ENCODE results near the gene MARVELD2.
A peak's percentile ranks its signal among the peaks of the same experiment; 100 is the strongest.
"Not testable (repeated sequence)": the region's sequence is repeated elsewhere in the genome, so short reads cannot be mapped to it uniquely, and the experiment has no call there.

MARVELD2 gene

GRCh38 chr5:69449511-69449910, 34.6 kb downstream of the MARVELD2 start:
- no peak for DNase-seq

- DNase-seq: no peak
Measured at GRCh38 chr5:69450116-69450515, 35.2 kb downstream of the MARVELD2 start.

- not testable (repeated sequence) for DNase-seq
Measured at GRCh38 chr5:69450527-69450926, 35.6 kb downstream of the MARVELD2 start.

GRCh38 chr5:69451941-69452647, 37.2 kb downstream of the MARVELD2 start:
- DNase-seq: no peak

GRCh38 chr5:69453487-69453886, 38.6 kb downstream of the MARVELD2 start:
- DNase-seq: not testable (repeated sequence)

- no peak for DNase-seq
Measured at GRCh38 chr5:69454460-69455249, 39.7 kb downstream of the MARVELD2 start.

- not testable (repeated sequence) for DNase-seq
Measured at GRCh38 chr5:69455428-69455988, 40.6 kb downstream of the MARVELD2 start.

- DNase-seq: no peak
Measured at GRCh38 chr5:69462170-69462569, 47.3 kb downstream of the MARVELD2 start.

GRCh38 chr5:69466375-69466774, 51.5 kb downstream of the MARVELD2 start:
- not testable (repeated sequence) for DNase-seq

- no peak for DNase-seq
Measured at GRCh38 chr5:69467442-69468225, 52.7 kb downstream of the MARVELD2 start.

- no peak for DNase-seq
Measured at GRCh38 chr5:69468631-69469030, 53.7 kb downstream of the MARVELD2 start.

- not testable (repeated sequence) for DNase-seq
Measured at GRCh38 chr5:69471516-69471915, 56.6 kb downstream of the MARVELD2 start.

GRCh38 chr5:69472535-69473143, 57.7 kb downstream of the MARVELD2 start:
- DNase-seq: not testable (repeated sequence)

- DNase-seq: no peak
Measured at GRCh38 chr5:69477170-69477569, 62.3 kb downstream of the MARVELD2 start.

- not testable (repeated sequence) for DNase-seq
Measured at GRCh38 chr5:69478296-69478695, 63.4 kb downstream of the MARVELD2 start.

- DNase-seq: no peak
Measured at GRCh38 chr5:69484891-69485290, 70.0 kb downstream of the MARVELD2 start.

GRCh38 chr5:69485471-69485870, 70.6 kb downstream of the MARVELD2 start:
- no peak for DNase-seq

GRCh38 chr5:69489246-69489645, 74.3 kb downstream of the MARVELD2 start:
- DNase-seq: no peak

GRCh38 chr5:69491027-69491426, 76.1 kb downstream of the MARVELD2 start:
- no peak for DNase-seq

- DNase-seq: no peak
Measured at GRCh38 chr5:69491838-69492390, 77.0 kb downstream of the MARVELD2 start.

GRCh38 chr5:69492391-69492922, 77.5 kb downstream of the MARVELD2 start, which contains the start of gene OCLN:
Gene OCLN (plus strand): TSS chr5:69492790. CDS start chr5:69504245, 11,455 bp downstream.
- peak; percentile 85 for DNase-seq

- DNase-seq: no peak
Measured at GRCh38 chr5:69492923-69493395, 78.0 kb downstream of the MARVELD2 start.
